Loucy (cell line): ENCODE measurements around the gene TREX2.

Source experiments
- CTCF ChIP-seq: fragments of 200-600 bp; sonication (generic); conservative IDR thresholded peaks from 2 replicates; pipeline ENCODE4 v1.5.1; 2014; ENCODE audit warnings: mild to moderate bottlenecking, antibody characterized with exemption, low read length
- EZH2phosphoT487 ChIP-seq: fragments of 200-600 bp; IDR thresholded peaks from 2 replicates; pipeline ENCODE4 v1.6.1; 2018; ENCODE audit warnings: antibody characterized with exemption, mild to moderate bottlenecking, moderate library complexity, borderline replicate concordance

GRCh38 chrX:153456704-153457103 lies 10.8 kb upstream of the TREX2 start:
- TF ChIP-seq CTCF (no peak), EZH2phosphoT487 (no peak)
